ENCODE measurements around the gene SCN2B. TPM values are rescaled to one million over a fixed set of nuclear protein-coding genes. Genes with fewer than 3 reads are reported as not detected.

Gene SCN2B
- total RNA-seq, 1 experiment from 2014 or later: 0.20 TPM

GRCh38 chr11:118138839-118139420, 37.5 kb downstream of the SCN2B start:
- DNase-seq (ENCODE audit: low spot score) (no peak), ATAC-seq (peak; percentile 68)
- Mint-ChIP-seq H3K27me3 (ENCODE audit: low read depth) (peaks cover 11% of the 10 kb centered on the region), H3K4me1 (peaks cover 9% of the 10 kb centered on the region), H3K4me3 (no peak overlapping the region), H3K36me3 (no peaks in the 10 kb centered on the region), H3K27ac (no peak overlapping the region), H3K9me3 (no peaks in the 10 kb centered on the region)
- ChIA-PET POLR2A (interaction anchor here (0.6 kb wide), 1 partner anchor 545 kb away, joined by 3 read pairs; no protein-coding TSS in a partner anchor), CTCF (interaction anchor here (1.0 to 1.6 kb wide), 4 partner anchors 59 to 331 kb away, joined by 3 to 4 read pairs (median 4); no protein-coding TSS in a partner anchor)
- TF ChIP-seq E2F1 (CRISPR knock-in tag; IDR thresholded peaks at IDR 0.05) (no peak), GRHL2 (CRISPR knock-in tag; IDR thresholded peaks at IDR 0.05; ENCODE audit: insufficient replicate concordance, severe bottlenecking) (no peak)

GRCh38 chr11:118136801-118137200, 39.6 kb downstream of the SCN2B start:
- no peak for TF ChIP-seq MYBL2 (CRISPR knock-in tag; IDR thresholded peaks at IDR 0.05)
- no peaks in the 10 kb centered on the region for H3K9me3 Mint-ChIP-seq
- no peak overlapping the region for H3K4me3 Mint-ChIP-seq
- ChIA-PET CTCF (no interaction called here), POLR2A (interaction anchor here (0.5 kb wide), 1 partner anchor 279 kb away, joined by 4 read pairs; no protein-coding TSS in a partner anchor)
- H3K4me1 Mint-ChIP-seq: peaks cover 6% of the 10 kb centered on the region
- no peak overlapping the region for H3K27ac Mint-ChIP-seq
- no peak for ATAC-seq
- DNase-seq (ENCODE audit: low spot score): no peak
- no peaks in the 10 kb centered on the region for H3K36me3 Mint-ChIP-seq
- no peaks in the 10 kb centered on the region; the same call in 1 of the 2 replicates for H3K27me3 Mint-ChIP-seq (ENCODE audit: low read depth)

- no peak overlapping the region for H3K27ac Mint-ChIP-seq
- H3K36me3 Mint-ChIP-seq: no peaks in the 10 kb centered on the region
- TF ChIP-seq ATF1 (CRISPR knock-in tag; IDR thresholded peaks at IDR 0.05): no peak
- no peak for TF ChIP-seq ZNF396 (CRISPR knock-in tag; IDR thresholded peaks at IDR 0.05; ENCODE audit: borderline replicate concordance)
- TF ChIP-seq MAX (CRISPR knock-in tag; IDR thresholded peaks at IDR 0.05): no peak
- no peak for TF ChIP-seq AR (CRISPR knock-in tag; IDR thresholded peaks at IDR 0.05)
- TF ChIP-seq ZNF219 (CRISPR knock-in tag; IDR thresholded peaks at IDR 0.05; ENCODE audit: borderline replicate concordance): no peak
- TF ChIP-seq ZNF416 (CRISPR knock-in tag; IDR thresholded peaks at IDR 0.05): no peak
- TF ChIP-seq TP53 (CRISPR knock-in tag; IDR thresholded peaks at IDR 0.05): no peak
- no peak for TF ChIP-seq CBFB (CRISPR knock-in tag; IDR thresholded peaks at IDR 0.05; ENCODE audit: low read depth)
- no peak for TF ChIP-seq ZNF425 (CRISPR knock-in tag; conservative IDR thresholded peaks at IDR 0.05)
- no peak for TF ChIP-seq CREB1 (CRISPR knock-in tag; IDR thresholded peaks at IDR 0.05)
- no peak for TF ChIP-seq STAT6 (CRISPR knock-in tag; conservative IDR thresholded peaks at IDR 0.05; ENCODE audit: low read depth)
- no peak for TF ChIP-seq HMGA2 (CRISPR knock-in tag; IDR thresholded peaks at IDR 0.05)
- TF ChIP-seq ESRRA (CRISPR knock-in tag; IDR thresholded peaks at IDR 0.05; ENCODE audit: borderline replicate concordance): no peak
- TF ChIP-seq RORB (CRISPR knock-in tag; IDR thresholded peaks at IDR 0.05): no peak
- no peak for TF ChIP-seq NFE2L1 (CRISPR knock-in tag; IDR thresholded peaks at IDR 0.05)
- no peak for TF ChIP-seq E2F4 (CRISPR knock-in tag; IDR thresholded peaks at IDR 0.05; ENCODE audit: borderline replicate concordance, low read depth)
- TF ChIP-seq FOXP1 (CRISPR knock-in tag; IDR thresholded peaks at IDR 0.05; ENCODE audit: borderline replicate concordance): no peak
- no peak overlapping the region for H3K4me3 Mint-ChIP-seq
- no peaks in the 10 kb centered on the region; the same call in 1 of the 2 replicates for H3K27me3 Mint-ChIP-seq (ENCODE audit: low read depth)
- ChIA-PET CTCF (no interaction called here), POLR2A (no interaction called here)
- H3K9me3 Mint-ChIP-seq: no peaks in the 10 kb centered on the region
- peaks cover 6% of the 10 kb centered on the region for H3K4me1 Mint-ChIP-seq
- ATAC-seq (no peak), DNase-seq (ENCODE audit: low spot score) (no peak)
Observed at GRCh38 chr11:118136341-118136740, 40.1 kb downstream of the SCN2B start.

All from WTC11 (cell line).